WTC11 (cell line): ENCODE results near the gene SPTBN4. TPM values are rescaled to one million over a fixed set of nuclear protein-coding genes. Genes with fewer than 3 reads are reported as not detected.

Source experiments
- CREB1 ChIP-seq: sonication (generic); formaldehyde crosslinking; IDR thresholded peaks from 2 replicates; pipeline ENCODE4 v1.8.0; 2023; ENCODE audit warnings: mild to moderate bottlenecking, missing genetic modification reagents
- ESRRA ChIP-seq: sonication (generic); formaldehyde crosslinking; IDR thresholded peaks from 2 replicates; pipeline ENCODE4 v1.8.1; 2022; ENCODE audit warnings: mild to moderate bottlenecking, missing genetic modification reagents, borderline replicate concordance
- GTF2I ChIP-seq: fragments of 250-450 bp; sonication (Bioruptor Pico); conservative IDR thresholded peaks from 2 replicates; pipeline ENCODE4 v1.4.0; 2021; ENCODE audit warnings: mild to moderate bottlenecking
- KAT7 ChIP-seq: sonication (generic); formaldehyde crosslinking; IDR thresholded peaks from 2 replicates; pipeline ENCODE4 v1.8.1; 2023; ENCODE audit warnings: missing genetic modification reagents, mild to moderate bottlenecking, borderline replicate concordance
- MXD4 ChIP-seq: fragments of 250-450 bp; sonication (Bioruptor Pico); IDR thresholded peaks from 2 replicates; pipeline ENCODE4 v1.8.0; 2021; ENCODE audit warnings: mild to moderate bottlenecking, moderate library complexity, borderline replicate concordance
- NR3C1 ChIP-seq: sonication (generic); formaldehyde crosslinking; conservative IDR thresholded peaks from 2 replicates; pipeline ENCODE4 v1.8.1; 2023; ENCODE audit warnings: low read depth, mild to moderate bottlenecking, missing genetic modification reagents
- OVOL2 ChIP-seq: fragments of 250-450 bp; sonication (Bioruptor Pico); IDR thresholded peaks from 2 replicates; pipeline ENCODE4 v1.9.0; 2021; ENCODE audit warnings: mild to moderate bottlenecking, borderline replicate concordance
- SMAD3 ChIP-seq: sonication (generic); formaldehyde crosslinking; IDR thresholded peaks from 2 replicates; pipeline ENCODE4 v1.8.0; 2022; ENCODE audit warnings: missing genetic modification reagents, mild to moderate bottlenecking, borderline replicate concordance
- TEAD4 ChIP-seq: sonication (generic); formaldehyde crosslinking; IDR thresholded peaks from 2 replicates; pipeline ENCODE4 v1.8.0; 2022; ENCODE audit warnings: mild to moderate bottlenecking, missing genetic modification reagents
- ZNF121 ChIP-seq: sonication (generic); formaldehyde crosslinking; IDR thresholded peaks from 2 replicates; pipeline ENCODE4 v1.8.0; 2023; ENCODE audit warnings: missing genetic modification reagents
- ZNF138 ChIP-seq: sonication (generic); formaldehyde crosslinking; conservative IDR thresholded peaks from 2 replicates; pipeline ENCODE4 v1.8.1; 2022; ENCODE audit warnings: mild to moderate bottlenecking, moderate library complexity, missing genetic modification reagents
- ZNF219 ChIP-seq: sonication (generic); formaldehyde crosslinking; IDR thresholded peaks from 2 replicates; pipeline ENCODE4 v1.8.0; 2023; ENCODE audit warnings: missing genetic modification reagents, mild to moderate bottlenecking, borderline replicate concordance
- ZNF263 ChIP-seq: sonication (generic); formaldehyde crosslinking; IDR thresholded peaks from 2 replicates; pipeline ENCODE4 v1.8.1; 2022; ENCODE audit warnings: low read depth, mild to moderate bottlenecking, moderate library complexity, missing genetic modification reagents
- ZNF416 ChIP-seq: fragments of 250-450 bp; sonication (Bioruptor Pico); IDR thresholded peaks from 2 replicates; pipeline ENCODE4 v1.9.0; 2021; ENCODE audit warnings: mild to moderate bottlenecking, inconsistent platforms
- total RNA-seq: library from RNA; stranded (reverse); gene quantifications from 3 replicates; pipeline ENCODE4 v1.2.3, GENCODE V29; 2021
- TF ChIP-seq, protein P1 (sequence below): sonication (generic); formaldehyde crosslinking; IDR thresholded peaks from 2 replicates; pipeline ENCODE4 v1.8.0; 2022; ENCODE audit warnings: mild to moderate bottlenecking, missing genetic modification reagents
- TF ChIP-seq, protein P2 (sequence below): sonication (generic); formaldehyde crosslinking; IDR thresholded peaks from 2 replicates; pipeline ENCODE4 v1.8.1; 2022; ENCODE audit warnings: mild to moderate bottlenecking, missing genetic modification reagents, moderate library complexity, borderline replicate concordance
- TF ChIP-seq, protein P3 (sequence below): sonication (generic); formaldehyde crosslinking; IDR thresholded peaks from 2 replicates; pipeline ENCODE4 v1.8.0; 2023; ENCODE audit warnings: missing genetic modification reagents
- TF ChIP-seq, protein P4 (sequence below): sonication (generic); formaldehyde crosslinking; IDR thresholded peaks from 2 replicates; pipeline ENCODE4 v1.8.0; 2022; ENCODE audit warnings: mild to moderate bottlenecking, missing genetic modification reagents
- TF ChIP-seq, protein P5 (sequence below): sonication (generic); formaldehyde crosslinking; IDR thresholded peaks from 2 replicates; pipeline ENCODE4 v1.8.1; 2022; ENCODE audit warnings: mild to moderate bottlenecking, moderate library complexity, missing genetic modification reagents
- TF ChIP-seq, protein P6 (sequence below): sonication (generic); formaldehyde crosslinking; conservative IDR thresholded peaks from 2 replicates; pipeline ENCODE4 v1.8.1; 2023; ENCODE audit warnings: mild to moderate bottlenecking, low read depth, missing genetic modification reagents, moderate library complexity
- TF ChIP-seq, protein P7 (sequence below): sonication (generic); formaldehyde crosslinking; IDR thresholded peaks from 2 replicates; pipeline ENCODE4 v1.8.1; 2023; ENCODE audit warnings: mild to moderate bottlenecking, missing genetic modification reagents, moderate library complexity
- TF ChIP-seq, protein P8 (sequence below): sonication (generic); formaldehyde crosslinking; IDR thresholded peaks from 2 replicates; pipeline ENCODE4 v1.8.0; 2022; ENCODE audit warnings: mild to moderate bottlenecking, missing genetic modification reagents
- TF ChIP-seq, protein P9 (sequence below): sonication (generic); formaldehyde crosslinking; conservative IDR thresholded peaks from 2 replicates; pipeline ENCODE4 v1.8.1; 2022; ENCODE audit warnings: mild to moderate bottlenecking, missing genetic modification reagents

SPTBN4 gene
- total RNA-seq, 1 experiment from 2014 or later: 2.8 TPM

DNA sequence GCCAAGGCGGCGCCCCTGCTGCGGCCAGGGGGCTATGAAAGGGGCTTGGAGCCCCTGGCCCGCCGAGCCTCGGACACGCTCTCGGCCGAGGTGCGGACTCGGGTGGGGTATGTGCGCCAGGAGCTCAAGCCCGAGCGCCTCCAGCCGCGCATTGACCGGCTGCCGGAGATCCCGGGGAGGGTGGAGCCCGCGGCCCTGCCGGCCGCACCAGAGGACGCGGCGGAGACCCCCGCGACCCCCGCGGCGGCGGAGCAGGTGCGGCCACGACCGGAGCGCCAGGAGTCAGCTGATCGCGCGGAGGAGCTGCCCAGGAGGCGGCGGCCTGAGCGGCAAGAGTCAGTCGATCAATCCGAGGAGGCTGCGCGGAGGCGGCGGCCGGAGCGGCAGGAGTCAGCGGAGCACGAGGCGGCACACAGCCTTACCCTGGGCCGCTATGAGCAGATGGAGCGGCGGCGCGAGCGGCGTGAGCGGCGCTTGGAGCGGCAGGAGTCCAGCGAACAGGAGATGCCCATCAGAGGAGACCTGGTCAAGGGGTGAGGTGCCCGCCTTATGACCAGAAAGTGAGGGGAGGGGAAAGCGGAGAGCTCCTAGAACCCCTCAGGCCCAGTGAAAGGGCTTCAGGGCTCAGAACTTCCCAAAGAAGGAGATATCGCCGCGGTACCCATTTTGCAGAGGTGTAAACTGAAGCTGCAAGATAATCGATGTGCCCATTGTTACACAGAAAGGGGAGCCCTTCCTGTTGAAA lies 101.1 kb downstream of the SPTBN4 start (continued):
- TF ChIP-seq, protein P1, sequence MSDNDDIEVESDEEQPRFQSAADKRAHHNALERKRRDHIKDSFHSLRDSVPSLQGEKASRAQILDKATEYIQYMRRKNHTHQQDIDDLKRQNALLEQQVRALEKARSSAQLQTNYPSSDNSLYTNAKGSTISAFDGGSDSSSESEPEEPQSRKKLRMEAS (CRISPR knock-in tag): no peak
- TF ChIP-seq MXD4 (CRISPR knock-in tag): no peak
- TF ChIP-seq KAT7 (CRISPR knock-in tag): no peak
- TF ChIP-seq, protein P2, sequence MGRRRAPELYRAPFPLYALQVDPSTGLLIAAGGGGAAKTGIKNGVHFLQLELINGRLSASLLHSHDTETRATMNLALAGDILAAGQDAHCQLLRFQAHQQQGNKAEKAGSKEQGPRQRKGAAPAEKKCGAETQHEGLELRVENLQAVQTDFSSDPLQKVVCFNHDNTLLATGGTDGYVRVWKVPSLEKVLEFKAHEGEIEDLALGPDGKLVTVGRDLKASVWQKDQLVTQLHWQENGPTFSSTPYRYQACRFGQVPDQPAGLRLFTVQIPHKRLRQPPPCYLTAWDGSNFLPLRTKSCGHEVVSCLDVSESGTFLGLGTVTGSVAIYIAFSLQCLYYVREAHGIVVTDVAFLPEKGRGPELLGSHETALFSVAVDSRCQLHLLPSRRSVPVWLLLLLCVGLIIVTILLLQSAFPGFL (CRISPR knock-in tag): no peak
- TF ChIP-seq, protein P3, sequence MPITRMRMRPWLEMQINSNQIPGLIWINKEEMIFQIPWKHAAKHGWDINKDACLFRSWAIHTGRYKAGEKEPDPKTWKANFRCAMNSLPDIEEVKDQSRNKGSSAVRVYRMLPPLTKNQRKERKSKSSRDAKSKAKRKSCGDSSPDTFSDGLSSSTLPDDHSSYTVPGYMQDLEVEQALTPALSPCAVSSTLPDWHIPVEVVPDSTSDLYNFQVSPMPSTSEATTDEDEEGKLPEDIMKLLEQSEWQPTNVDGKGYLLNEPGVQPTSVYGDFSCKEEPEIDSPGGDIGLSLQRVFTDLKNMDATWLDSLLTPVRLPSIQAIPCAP (CRISPR knock-in tag): no peak
- TF ChIP-seq ZNF263 (CRISPR knock-in tag): no peak
- 0 out of 2 replicates have a peak, but pooled peaks have one; percentile 48 for TF ChIP-seq NR3C1 (CRISPR knock-in tag)
- TF ChIP-seq, protein P4, sequence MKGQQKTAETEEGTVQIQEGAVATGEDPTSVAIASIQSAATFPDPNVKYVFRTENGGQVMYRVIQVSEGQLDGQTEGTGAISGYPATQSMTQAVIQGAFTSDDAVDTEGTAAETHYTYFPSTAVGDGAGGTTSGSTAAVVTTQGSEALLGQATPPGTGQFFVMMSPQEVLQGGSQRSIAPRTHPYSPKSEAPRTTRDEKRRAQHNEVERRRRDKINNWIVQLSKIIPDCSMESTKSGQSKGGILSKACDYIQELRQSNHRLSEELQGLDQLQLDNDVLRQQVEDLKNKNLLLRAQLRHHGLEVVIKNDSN: no peak
- TF ChIP-seq, protein P5, sequence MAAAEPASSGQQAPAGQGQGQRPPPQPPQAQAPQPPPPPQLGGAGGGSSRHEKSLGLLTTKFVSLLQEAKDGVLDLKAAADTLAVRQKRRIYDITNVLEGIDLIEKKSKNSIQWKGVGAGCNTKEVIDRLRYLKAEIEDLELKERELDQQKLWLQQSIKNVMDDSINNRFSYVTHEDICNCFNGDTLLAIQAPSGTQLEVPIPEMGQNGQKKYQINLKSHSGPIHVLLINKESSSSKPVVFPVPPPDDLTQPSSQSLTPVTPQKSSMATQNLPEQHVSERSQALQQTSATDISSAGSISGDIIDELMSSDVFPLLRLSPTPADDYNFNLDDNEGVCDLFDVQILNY (CRISPR knock-in tag): peak; percentile 46; the same call in 1 of the 2 replicates
- TF ChIP-seq TEAD4 (CRISPR knock-in tag): no peak
- no peak for TF ChIP-seq OVOL2
- TF ChIP-seq, protein P6, sequence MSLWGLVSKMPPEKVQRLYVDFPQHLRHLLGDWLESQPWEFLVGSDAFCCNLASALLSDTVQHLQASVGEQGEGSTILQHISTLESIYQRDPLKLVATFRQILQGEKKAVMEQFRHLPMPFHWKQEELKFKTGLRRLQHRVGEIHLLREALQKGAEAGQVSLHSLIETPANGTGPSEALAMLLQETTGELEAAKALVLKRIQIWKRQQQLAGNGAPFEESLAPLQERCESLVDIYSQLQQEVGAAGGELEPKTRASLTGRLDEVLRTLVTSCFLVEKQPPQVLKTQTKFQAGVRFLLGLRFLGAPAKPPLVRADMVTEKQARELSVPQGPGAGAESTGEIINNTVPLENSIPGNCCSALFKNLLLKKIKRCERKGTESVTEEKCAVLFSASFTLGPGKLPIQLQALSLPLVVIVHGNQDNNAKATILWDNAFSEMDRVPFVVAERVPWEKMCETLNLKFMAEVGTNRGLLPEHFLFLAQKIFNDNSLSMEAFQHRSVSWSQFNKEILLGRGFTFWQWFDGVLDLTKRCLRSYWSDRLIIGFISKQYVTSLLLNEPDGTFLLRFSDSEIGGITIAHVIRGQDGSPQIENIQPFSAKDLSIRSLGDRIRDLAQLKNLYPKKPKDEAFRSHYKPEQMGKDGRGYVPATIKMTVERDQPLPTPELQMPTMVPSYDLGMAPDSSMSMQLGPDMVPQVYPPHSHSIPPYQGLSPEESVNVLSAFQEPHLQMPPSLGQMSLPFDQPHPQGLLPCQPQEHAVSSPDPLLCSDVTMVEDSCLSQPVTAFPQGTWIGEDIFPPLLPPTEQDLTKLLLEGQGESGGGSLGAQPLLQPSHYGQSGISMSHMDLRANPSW (CRISPR knock-in tag): 0 out of 2 replicates have a peak, but pooled peaks have one; percentile 63
- TF ChIP-seq, protein P7, sequence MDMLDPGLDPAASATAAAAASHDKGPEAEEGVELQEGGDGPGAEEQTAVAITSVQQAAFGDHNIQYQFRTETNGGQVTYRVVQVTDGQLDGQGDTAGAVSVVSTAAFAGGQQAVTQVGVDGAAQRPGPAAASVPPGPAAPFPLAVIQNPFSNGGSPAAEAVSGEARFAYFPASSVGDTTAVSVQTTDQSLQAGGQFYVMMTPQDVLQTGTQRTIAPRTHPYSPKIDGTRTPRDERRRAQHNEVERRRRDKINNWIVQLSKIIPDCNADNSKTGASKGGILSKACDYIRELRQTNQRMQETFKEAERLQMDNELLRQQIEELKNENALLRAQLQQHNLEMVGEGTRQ (CRISPR knock-in tag): peak; percentile 48
- peak; percentile 66; the same call in 1 of the 2 replicates for TF ChIP-seq GTF2I (CRISPR knock-in tag)
- TF ChIP-seq ZNF416: no peak
- no peak for TF ChIP-seq ZNF138 (CRISPR knock-in tag)
- no peak for TF ChIP-seq CREB1 (CRISPR knock-in tag)
- TF ChIP-seq SMAD3 (CRISPR knock-in tag): no peak
- TF ChIP-seq, protein P8, sequence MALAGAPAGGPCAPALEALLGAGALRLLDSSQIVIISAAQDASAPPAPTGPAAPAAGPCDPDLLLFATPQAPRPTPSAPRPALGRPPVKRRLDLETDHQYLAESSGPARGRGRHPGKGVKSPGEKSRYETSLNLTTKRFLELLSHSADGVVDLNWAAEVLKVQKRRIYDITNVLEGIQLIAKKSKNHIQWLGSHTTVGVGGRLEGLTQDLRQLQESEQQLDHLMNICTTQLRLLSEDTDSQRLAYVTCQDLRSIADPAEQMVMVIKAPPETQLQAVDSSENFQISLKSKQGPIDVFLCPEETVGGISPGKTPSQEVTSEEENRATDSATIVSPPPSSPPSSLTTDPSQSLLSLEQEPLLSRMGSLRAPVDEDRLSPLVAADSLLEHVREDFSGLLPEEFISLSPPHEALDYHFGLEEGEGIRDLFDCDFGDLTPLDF (CRISPR knock-in tag): no peak
- TF ChIP-seq, protein P9, sequence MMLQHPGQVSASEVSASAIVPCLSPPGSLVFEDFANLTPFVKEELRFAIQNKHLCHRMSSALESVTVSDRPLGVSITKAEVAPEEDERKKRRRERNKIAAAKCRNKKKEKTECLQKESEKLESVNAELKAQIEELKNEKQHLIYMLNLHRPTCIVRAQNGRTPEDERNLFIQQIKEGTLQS: no peak
- no peak for TF ChIP-seq ESRRA (CRISPR knock-in tag)
- TF ChIP-seq ZNF121: no peak
- no peak for TF ChIP-seq ZNF219 (CRISPR knock-in tag)
